GM18868 (cell line): ENCODE measurements around the gene HOXD8.

Experiments
- ATAC-seq: cut with Tn5 transposase; IDR thresholded peaks from one replicate; pipeline ENCODE4 v1.9.1; 2021; ENCODE audit warnings: mild to moderate bottlenecking, moderate library complexity; ENCODE audit not compliant: unreplicated experiment

The HOXD8 gene

GRCh38 chr2:176145085-176145969 is 15.8 kb downstream of the HOXD8 start:
- no peak for ATAC-seq

DNA sequence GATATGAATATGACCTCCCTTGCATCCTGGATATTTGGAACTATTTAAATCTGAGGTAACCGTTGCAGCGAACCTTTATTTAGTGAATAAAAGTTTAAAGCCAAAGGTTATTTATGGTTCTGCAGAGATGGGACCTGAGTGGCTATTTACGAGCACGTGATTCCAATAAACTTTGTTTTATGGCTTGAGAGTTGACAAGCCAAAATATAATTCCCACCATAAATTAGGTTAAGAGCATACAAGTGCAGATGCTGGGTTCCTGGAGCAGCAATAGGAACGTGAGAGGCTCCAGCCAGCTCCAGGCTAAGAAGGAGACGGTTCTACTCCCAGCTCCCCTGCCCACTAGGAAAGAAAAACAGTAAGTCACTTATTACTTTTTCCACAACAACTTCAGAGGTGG is 16.6 kb downstream of the HOXD8 start:
- ATAC-seq = no peak

DNA sequence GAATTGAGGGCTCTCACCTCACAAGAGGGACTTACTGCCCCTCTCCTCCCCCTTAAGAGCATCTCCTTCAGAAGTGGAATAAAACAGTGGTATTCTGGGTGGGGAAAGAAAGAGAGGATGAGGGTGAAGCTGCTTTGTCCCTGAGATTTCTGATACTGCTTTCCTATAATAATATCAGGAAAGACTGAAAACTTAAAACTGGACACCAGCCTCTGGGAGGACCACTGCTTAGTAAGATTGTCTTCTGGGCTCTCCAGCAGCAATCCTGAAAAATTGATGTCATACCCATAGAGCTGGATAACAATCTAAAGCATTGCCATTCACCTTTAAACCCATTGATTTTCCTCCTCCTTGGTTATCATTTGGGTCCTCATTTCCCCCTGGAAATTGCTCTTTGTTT is 17.1 kb downstream of the HOXD8 start:
- ATAC-seq = no peak

DNA sequence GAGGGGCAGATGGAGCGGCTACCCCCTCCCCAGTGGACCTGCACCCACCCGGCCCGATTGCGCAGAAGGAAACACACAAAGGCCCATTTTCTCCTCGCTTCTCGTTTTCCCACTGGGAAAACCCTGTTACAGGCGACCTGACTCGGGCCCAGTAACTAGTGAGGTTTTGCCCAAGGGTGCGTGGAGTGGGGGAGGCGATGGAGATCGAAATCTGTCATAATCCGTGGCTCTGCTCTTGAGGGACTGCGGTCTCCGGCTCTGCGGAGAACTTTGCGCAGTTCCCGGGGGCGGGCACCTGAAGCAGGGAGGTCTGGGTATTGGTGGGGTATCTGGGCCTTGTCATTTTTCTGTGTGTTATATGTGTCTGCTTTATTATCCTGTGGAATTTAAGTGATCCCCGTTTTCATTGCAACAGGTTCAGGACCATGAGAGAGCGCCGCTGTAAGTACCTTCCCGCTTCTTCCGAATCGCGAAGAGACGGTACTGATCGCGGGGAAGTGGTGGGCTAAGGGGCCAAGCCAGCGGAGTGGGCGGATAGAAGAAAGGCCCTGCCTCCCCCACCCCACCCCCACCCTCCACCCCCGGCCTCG is 17.8 kb downstream of the HOXD8 start:
- no peak for ATAC-seq

DNA sequence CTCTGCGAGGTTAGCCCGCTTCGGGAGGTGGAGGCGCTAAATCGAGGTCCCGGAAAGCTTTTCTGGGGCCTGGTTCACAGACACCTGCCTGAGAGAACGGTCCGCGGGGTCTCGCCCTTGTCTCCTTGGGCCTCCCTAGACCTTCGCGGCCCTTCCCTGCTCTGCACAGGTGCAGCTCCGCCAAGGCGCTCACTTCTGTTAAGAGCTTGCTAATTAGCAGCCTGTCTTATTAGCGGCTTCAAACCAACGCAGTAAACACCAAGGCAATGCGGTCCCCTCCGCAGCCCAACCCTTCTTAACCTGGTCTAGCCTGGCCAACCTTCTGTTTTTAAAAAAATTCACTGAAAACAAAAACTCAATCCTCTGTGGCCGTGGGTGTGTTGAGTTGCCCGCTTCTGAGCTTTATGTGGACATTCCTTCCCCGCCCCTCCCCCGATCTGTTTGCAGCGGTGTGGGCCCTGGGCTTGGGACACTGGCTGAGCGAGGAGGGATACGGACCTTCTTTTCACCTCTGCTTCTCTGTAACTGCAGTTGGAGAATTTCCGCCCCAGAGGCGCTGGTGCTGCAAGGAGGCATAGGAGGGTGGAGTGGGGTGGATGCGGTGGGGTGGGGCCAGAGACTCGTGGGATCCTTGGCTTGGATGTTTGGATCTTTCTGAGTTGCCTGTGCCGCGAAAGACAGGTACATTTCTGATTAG is 18.4 kb downstream of the HOXD8 start:
- no peak for ATAC-seq

- ATAC-seq = no peak
Measured at GRCh38 chr2:176148751-176149421, 19.4 kb downstream of the HOXD8 start.

DNA sequence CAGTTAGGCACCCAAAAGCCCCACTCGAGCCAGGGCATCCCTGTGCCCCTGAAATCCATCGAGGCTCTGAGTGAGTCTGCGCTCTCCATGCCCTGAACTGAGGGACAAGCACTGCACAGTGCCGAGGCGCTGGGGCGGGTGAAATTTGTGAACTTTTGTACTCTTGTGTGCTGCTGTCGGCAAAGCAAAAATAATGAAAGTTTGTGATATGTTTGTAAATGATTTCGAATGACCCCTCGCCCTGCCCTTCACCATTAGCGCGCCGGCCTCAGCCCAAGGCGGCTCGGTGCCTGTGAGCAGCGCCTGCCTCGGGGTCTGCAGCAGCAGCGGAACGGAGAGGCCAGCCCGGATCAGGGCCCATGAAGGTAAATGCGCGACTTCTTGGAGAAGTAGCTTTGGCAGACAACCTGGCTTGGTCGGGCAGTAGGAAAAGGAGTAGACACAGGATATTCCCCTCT is 20.0 kb downstream of the HOXD8 start:
- ATAC-seq = no peak

- no peak for ATAC-seq
Measured at GRCh38 chr2:176149939-176150583, 20.6 kb downstream of the HOXD8 start.

DNA sequence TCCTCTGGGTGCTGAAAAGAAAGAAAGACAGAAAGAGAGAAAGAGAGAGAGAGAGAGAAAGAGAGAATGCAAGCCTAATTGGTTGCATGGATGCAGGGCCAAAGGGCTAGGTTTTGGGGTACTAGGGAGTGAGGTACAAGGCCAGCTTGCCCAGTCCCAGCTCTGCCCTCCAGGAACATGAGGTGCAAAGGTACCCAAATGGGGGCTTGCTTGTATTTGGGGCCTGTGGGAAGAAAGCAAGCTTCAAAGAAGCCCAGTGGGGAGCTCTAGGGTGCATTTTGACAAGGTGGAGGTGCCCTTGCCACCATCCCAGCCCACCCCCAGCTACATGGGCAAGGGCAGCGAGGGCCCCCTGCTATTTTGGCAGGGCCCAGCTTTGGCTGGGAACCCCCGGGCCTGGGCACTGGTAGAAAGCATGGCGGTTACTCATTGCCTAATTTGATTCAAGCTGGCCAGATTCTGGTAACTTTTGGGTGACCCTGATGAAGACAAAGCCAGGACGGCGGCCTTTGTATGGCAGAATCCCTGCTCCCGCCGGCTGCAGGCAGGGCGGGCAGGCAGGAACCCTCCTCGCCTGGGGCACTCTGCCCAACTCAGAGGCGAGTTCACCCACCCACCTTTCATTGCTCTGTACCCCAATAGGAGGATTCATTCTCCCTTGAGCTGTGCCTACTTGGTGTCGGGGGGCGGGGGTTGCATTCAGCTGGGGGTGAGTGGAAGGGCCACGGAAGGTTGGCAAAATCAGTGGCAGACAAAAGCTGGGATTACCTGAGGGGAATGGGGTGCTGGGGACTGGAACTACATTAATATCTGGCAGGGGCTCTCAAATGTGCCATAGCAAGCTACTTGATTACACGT is 21.3 kb downstream of the HOXD8 start:
- no peak for ATAC-seq

GRCh38 chr2:176151442-176152287 is 22.2 kb downstream of the HOXD8 start, which contains the start of gene HOXD4:
Gene HOXD4, plus strand, starts transcription at chr2:176151550. Its CDS starts 84 bp downstream, at chr2:176151634.
- ATAC-seq = no peak

DNA sequence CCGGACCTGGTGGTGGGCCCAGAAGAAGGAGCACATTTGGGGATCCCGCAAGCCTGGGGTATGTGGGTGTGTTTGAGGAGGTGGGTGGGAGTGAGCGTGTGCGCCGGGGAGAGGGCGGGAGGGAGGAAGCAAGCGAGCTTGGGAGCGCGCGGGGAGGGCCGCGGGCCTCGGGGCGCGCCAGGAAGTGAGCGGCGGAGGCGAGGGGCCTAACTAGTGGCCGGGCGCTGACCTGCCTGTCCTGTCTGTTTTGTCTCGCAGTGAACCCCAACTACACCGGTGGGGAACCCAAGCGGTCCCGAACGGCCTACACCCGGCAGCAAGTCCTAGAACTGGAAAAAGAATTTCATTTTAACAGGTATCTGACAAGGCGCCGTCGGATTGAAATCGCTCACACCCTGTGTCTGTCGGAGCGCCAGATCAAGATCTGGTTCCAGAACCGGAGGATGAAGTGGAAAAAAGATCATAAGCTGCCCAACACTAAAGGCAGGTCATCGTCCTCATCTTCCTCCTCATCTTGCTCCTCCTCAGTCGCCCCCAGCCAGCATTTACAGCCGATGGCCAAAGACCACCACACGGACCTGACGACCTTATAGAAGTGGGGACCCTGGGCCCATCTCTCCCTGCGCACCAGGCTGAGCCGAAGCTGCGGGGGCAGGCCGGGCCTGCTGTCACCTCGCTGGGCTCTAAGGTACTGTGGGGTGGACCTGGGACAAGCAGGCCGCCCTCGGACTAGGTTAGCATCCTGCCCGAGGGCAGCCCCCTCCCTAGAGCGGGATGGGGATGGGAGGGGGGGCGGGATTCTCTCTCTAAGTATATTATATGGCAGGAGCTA is 23.1 kb downstream of the HOXD8 start:
- ATAC-seq = no peak

DNA sequence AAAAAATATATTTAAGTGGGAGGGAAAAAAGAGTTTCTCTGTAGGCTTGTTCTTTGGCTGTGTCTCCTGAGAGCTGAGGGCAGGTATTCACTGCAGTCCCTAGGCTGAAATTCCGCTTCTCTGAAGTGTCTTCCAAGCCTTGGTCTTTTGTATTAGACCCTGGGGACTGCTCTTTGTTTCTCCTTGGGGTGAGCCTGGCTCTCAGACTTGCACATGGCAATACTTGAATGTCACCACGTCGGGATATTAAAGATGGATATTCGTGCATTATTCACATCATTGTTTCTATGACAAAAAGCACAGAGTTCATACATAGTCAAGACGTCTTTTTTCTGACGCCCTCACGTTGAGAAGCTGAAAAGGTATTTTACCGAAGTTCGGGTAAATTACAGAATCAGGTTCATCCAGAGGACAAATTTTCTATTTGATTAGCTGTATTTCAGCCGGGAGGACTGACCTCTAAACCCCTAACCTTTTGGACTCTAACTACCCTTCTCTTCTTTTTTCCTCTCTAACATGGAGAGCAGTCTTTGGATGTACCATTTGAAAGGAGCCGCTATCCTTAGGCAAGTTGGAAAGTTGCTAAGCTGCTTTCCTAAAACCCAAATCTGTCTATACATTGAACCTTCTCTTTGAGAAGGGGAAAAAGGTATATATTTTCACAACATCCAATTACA is 25.2 kb downstream of the HOXD8 start:
- no peak for ATAC-seq

DNA sequence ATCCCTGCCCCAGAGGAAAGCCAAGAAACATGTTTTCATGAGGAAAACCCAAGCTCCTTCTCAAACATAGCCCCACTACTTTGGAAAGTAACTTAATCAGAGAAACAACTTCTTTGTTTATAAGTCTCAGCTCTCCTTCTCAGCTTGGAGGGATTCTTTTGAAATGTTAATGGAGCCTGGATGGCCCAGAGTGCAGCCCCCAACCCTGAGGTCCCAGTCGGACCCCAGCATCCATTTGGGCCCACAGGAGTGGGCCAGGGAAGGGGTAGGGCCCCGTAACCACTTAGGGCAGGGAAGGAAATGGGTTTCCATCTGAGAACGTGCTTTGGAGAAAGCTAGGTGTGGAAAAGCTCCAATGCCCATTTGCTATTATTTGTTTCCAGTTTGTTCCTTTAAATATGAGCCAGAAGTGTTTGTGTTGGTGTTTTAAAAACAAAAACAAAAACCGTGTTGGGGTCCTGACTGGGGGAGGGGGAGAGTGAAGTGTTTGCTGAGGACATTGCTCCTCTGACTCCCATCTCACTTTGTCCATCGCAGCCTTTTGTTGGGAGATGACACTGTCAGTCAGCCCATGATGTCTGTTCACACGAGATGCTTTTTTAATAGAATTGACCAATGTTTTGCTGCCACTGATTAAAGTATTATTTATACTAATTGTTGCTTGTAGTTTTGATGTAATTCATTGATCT is 26.0 kb downstream of the HOXD8 start:
- ATAC-seq = no peak

DNA sequence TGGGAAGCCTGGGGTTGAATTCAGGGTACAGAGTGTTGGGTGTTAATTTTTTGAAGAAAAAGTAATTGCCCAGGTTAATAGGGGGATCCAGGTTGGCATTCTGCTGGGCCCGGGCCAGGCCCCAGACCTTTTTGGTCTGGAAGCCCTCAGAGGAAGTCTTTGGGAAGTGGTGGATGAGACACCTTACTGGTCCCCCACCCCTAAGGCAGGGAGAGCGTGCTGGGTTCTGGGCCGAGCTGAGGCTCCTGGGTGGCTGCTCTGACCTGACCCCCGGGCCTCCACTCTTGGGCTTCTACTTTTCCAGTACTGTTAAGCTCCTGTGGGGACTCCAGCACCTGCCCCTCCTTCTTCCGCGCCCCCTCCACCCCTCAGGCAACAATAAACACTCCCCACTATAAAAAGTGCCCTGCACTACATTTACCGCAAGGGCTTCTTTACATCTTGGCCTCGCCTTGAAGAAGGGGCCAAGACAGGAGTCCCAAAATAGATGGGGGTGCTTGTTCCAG is 26.8 kb downstream of the HOXD8 start:
- no peak for ATAC-seq

DNA sequence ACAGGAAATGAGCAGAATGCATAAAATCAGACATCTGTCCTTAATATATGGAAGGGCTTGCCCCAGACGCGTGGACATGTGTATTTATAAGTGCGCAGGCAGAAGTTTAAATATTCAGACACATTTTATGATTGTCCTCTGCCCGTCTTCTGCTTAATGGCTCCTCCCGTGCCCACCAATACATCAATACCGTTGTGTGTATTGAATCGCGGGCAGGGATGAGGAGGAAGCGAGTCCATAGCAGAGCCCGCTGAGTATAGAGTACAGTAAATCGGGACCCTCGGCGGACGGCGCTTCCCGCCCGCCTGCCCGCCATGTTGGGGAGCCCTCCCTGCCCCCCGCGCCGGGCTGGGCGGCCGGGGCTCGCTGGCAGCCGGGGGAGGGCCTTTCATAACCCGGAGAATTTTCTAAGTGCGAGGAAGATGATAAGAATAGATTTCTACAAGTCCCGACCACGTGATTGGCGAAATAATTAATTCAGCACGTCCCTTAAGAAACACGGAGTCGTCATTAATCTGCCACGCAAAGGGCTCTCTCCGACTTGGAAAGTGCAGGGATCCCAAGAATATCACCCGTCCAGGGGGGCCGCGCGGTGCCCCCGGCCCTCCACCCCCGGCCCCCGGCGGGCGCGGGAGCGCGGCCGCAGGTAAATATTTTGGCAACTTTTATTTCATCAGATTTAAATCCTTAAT is 27.4 kb downstream of the HOXD8 start, which contains the start of gene HOXD3:
TSS of gene HOXD3 (plus strand) at position 501 of the 692 bp plus-strand sequence. CDS start 11,808 bp downstream, outside the sequence.
- no peak for ATAC-seq
